ENCODE data around the gene DTWD1.
"Not testable (repeated sequence)": the region's sequence is repeated elsewhere in the genome, so short reads cannot be mapped to it uniquely, and the experiment has no call there.

DTWD1 gene, protein sequence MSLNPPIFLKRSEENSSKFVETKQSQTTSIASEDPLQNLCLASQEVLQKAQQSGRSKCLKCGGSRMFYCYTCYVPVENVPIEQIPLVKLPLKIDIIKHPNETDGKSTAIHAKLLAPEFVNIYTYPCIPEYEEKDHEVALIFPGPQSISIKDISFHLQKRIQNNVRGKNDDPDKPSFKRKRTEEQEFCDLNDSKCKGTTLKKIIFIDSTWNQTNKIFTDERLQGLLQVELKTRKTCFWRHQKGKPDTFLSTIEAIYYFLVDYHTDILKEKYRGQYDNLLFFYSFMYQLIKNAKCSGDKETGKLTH

DNA sequence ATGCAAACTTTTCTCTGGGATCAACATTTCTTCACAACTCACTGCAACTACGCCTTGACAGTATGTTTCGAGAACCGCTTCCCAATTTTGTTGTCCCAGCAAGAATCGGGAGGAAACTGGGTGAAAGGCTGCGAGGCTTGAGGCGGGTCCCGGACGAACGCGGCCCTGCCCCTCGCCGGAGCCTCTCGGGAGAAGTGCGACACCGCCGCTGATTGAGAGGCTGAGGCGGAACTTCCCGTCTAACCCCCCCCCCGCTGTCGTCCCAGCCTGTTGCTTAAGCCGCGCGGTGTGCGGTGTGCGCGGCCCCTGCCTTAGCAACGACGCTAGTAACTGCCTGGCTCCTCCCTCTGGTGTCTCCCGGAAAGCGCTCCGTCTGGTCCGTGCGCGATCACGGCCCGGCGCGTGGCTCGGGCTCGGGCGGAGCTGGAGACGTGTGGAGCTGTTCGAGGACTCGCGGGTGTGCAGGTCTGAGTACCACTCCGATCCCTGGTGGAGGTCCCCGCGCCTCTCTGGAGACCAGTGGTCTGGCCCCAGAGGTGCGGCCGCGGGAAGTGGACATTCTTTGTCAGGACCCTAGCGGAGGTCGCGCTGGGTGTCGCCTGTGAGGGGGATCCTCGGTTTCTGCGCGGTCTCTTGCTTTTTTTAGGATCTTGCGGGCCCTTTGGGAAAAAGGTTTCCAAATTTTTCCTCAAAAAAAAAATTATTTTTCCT lies at the start of gene DTWD1, which contains the start of gene FAM227B:
DTWD1 (plus strand) TSS at position 391 of the 711 bp plus-strand sequence. CDS start 4,120 bp downstream, outside the sequence.
FAM227B (minus strand) TSS at position 161 of the 711 bp plus-strand sequence. CDS start 5,647 bp downstream, outside the sequence.
- DNase-seq: peak; percentile 96

DNA sequence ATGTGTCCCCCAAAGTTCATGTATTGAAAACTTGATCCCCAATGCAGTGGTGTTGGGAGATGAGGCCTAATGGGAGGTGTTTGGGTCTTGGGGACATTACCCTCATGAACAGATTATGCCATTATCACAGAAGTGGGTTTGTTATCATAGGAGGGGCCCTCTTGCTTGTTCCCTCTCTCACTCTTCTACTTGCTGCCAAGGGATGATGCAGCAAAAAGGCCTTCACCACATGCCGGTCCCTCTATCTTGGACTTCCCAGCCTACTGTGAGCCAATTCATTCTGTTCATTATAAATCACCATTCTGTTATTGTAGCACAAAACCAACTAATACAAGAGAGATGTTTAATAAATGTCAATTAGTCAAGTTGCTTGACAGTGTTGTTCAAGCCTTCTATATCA lies 47.4 kb upstream of the DTWD1 start:
- DNase-seq: no peak

DNA sequence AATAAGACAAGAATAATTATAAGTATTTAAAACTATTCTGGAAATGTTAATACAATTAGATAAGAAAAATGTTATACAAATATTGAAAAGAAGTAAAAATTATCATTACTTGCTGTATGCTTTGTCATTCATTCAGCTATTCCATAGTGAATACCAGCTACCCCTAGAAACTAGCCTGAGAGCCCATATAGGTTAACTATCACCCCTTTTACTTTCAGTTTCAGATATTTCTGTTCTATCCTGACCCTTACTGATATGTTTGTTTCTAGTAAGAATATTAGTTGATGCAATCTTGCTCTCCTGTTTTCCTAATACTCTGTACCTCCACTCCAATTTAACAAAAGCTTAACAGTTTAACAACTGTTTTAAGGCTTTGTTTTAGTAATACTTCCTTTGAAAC lies 31.8 kb upstream of the DTWD1 start:
- no peak for DNase-seq

DNA sequence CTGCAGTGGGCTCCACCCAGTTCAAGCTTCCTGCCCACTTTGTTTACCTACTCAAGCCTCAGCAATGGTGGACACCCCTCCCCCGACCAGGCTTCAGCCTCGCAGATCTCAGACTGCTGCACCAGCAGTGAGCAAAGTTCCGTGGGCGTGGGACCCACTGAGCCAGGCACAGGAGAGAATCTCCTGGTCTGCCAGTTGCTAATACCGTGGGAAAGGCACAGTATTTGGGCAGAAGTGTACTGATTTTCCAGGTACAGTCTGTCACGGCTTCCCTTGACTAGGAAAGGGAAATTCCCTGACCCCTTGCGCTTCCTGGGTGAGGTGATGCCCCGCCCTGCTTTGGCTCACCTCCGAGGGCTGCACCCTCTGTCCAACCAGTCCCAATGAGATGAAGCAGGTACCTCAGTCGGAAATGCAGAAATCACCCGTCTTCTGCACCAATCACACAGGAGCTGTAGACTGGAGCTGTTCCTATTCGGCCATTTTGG lies 28.0 kb upstream of the DTWD1 start:
- not testable (repeated sequence) for DNase-seq

DNA sequence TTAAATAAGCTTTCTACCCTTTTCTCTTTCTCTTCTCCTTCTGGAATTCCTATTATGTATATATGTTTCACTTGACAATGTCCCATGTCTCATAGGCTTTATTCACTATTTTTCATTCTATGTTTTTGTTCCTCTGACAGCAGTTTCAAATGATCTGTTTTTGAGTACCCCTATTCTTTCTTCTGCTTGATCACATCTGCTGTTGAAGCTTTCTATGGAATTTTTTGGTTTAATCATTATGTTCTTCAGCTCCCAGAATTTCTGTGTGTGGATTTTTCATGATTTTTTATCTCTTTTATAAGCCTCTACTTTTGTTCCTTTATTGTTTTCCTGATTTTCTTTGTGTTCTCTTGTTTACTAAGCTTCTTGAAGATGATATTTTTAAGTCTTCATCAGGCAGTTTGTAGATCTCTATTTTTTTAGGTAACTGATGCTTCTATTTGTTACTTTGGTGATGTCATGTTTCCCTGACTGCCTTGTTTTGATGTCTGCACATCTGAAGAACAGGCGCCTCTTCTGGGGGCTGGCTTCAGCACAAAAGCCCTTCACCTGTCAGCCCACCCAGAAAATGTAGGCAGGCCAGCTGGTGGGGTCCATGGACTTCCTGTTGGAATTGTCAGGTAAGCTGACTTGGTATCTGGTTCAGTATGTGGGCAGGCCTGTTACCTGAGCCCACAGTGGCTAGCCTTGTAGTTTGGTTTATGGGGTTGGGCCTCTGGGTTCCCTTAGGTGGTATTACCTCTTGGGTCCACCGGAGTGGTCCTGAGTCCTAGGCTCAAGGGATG lies 16.0 kb upstream of the DTWD1 start:
- DNase-seq: no peak

DNA sequence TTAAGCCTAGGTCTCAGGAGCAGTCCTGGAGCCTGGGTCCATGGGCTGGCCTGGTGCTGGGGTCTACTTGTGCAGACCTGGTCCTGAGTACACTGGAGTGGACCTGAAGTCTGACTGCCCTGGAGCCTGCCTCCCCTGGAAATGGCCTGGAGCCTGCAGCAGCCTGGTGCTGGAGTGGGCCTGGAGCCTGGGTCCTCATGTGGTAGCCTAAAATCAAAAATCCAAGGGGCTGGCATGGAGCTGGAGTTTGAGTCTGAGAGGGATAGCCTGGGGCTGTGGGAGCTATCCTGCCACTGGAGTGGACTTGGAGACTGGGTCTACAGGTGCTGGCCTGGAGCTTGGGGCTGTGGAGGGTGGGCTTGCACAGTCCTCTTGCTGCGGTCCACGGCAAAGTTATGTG lies 15.3 kb upstream of the DTWD1 start:
- DNase-seq: no peak

DNA sequence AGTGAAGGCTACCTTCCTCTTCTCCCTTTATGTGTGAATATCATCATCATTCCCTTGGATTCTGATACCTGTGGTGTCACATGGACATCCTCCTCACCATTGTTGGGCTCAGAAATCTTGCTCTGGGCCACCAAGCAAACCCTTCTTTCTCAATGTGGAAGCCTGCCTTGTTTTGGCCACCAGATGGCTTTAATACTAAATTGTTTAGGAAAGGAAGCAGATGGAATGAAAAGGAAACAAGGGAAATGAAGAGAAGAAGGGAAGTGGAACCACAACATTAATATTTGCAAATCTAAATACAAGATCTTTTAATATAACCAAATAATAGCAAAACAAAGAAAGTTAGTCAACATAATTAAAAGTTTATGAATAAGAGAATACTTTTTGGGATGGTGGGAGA lies 14.3 kb upstream of the DTWD1 start:
- no peak for DNase-seq

DNA sequence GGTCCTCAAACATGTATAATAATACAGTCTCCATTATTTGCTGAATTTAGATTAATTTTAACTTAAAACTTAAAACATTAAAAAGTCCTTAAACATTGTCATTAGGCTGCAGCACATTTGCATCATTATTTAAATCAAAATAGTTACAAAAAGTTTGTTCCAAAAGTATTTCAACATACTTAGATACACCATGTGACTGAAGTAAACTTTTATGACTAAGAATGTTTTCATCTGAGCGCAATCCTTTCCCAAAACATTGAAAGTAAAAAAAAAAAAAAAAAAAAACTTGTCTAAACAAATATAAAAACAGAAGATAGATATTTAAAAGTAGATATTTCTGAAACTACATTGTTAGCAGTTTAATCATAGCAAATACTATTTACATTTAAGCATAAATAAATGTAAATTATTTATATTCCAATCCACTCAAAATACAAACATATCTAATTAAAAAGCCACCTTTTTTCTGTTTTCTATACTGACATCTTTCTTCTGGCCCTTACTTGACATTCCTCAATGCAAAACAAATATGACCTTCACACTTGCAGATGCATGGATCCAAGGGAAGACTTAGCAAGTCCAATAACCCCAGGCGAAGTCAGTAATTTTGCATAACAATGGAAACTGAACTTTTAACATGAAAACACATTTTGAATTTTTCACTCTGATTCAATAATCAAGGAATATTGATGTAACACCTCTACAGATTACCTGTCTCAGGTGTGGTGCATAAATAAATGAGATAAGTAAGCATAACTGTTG lies 10.5 kb upstream of the DTWD1 start:
- no peak for DNase-seq

DNA sequence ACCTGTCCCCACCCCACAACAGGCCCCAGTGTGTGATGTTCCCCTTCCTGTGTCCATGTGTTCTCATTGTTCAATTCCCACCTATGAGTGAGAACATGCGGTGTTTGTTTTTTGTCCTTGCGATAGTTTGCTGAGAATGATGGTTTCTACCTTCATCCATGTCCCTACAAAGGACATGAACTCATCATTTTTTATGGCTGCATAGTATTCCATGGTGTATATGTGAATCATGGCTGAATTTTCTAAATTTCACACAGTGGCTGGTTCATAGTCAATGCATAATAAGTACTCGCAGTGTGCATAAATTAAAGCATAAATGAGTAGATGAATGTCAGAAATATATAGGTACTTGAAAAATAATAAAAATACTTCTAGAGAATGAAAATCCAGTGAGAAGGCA lies 8.6 kb upstream of the DTWD1 start:
- not testable (repeated sequence) for DNase-seq

DNA sequence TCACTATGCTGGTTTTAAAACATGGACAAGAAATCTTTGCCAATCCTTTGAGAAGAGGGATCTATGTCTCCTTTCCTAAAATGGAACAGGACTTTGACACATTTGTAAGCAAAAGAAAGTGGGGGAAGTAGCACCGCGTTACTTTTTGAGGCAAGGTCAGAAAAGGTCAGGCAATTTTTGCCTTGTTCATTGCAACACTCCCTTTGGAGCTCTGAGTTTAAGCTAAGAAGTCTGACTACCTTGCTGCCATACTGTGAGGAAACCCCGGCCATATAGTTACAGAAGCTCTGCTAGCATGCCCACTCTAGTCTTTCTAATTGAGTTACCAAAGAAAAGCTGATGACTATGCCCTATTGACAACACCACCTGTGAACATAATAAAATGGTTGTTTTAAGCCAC lies 1.6 kb upstream of the DTWD1 start:
- DNase-seq: no peak

DNA sequence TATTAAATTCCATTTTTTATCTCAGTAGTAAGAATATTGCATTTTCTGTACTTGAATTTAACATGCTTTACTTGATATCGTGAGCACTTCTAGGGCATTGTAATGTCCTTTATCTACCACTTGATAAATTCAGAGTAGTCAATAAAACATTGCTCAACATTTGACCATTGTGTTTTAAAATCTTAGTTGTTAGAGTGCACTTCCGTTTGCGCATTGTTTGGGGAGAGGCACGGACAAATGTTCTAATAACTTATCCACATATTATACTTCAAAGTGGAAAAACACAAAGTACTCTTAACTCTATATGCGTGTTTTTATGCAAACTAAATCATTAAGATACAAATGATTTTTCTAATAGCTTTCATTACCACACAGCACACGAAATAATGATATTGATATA lies 649 bp upstream of the DTWD1 start:
- no peak for DNase-seq

DNA sequence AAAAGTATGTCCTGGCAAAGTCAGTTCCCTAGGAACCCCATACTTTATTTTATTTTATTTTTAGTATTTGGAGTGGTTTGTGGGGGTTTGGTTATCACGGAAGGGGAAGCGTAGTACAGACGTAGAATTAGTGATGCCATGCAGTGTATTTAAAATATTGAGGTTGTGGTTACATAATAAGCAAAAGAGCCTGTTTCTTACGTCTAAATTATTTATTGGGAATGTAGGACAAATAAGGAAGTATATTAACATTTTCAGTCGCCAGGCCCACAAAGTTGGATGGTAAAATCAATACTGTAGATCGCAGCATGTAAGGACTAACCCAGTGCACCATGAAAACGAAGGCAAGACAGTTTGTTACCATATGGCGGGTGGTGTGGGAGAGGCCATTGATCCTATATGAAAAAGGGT lies 558 bp downstream of the DTWD1 start:
- no peak for DNase-seq

DNA sequence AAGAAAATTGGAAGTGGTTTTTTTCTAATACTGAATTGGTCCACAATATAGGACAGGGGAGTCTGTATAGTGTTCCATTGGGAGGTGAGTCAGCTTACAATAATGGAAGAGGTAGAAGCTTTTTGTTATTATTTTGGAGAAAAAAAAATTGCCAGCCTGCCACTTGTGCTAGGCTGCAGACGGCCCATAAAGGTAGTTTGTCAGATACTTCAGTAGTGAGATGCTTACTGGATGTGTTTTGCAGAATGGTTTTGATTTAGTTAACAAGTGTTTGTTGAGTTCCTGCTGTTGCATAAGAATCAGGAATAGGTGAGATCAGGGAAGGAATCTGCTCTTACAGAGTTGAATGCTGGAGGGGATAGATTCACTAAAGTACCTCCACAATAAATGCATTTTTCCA lies 1.0 kb downstream of the DTWD1 start:
- no peak for DNase-seq

DNA sequence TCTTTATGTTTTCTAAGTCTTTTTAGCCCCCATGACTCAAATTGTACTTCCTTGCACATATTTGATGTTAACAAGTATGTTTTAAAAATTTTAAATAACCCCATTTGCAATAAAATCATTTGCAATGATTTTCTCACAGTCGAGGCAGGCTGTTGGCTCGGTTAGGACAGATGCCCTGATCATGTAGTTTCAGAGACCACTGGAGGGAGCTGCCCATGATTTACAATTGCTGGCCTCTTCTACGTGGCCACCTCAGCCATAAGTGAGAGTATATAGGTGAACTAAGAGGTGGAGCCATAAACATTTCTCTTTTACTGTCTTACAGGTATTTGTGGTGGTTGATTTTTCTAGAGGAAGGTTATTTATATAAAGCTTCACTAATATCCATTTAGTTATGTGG lies 1.7 kb downstream of the DTWD1 start:
- no peak for DNase-seq

DNA sequence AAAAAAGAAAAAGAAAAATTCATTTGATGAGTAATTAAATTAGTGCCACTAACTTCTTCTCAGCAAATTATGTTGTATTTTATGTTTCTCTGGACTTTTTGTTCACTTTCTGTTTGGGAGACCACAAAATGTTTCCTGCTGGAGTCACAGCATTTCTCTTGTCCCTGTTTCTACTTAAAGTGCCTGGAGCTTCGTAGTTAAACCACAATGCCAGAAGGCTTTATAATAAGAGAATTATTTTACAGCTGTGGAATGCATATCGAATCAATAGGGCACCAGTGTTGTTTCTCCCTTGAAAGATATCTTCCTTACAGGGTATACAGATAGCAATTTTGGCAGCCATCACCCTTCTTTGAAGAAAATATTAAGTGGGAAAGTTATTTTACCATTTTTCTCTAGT lies 3.2 kb downstream of the DTWD1 start:
- DNase-seq: no peak

DNA sequence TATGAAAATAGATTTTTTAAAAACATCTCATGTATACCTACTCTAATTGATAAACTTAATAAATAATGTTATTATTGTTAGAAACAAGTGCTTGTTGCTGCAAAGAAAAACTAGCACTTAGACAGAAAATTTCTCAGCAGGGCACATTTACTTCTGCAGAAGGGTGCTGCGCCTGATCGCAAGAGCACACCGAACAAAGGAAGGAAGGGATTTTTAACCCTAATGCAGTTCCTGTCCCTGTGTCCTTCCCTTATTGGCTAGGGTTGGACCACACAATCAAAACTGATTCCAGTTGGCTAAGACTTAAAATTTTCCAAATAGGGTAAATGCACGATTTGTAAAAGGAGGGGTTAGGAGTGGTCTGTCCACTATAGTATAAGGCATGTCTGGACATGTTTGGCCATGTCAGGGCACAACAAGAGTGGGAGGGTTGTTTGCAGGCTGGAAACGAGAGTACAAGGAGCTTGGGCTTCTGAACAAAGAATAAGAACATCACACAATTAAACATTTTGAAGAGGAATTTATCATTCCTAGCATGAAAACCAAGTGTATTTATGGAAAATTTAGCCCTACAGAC lies 4.7 kb downstream of the DTWD1 start:
- DNase-seq: no peak

DNA sequence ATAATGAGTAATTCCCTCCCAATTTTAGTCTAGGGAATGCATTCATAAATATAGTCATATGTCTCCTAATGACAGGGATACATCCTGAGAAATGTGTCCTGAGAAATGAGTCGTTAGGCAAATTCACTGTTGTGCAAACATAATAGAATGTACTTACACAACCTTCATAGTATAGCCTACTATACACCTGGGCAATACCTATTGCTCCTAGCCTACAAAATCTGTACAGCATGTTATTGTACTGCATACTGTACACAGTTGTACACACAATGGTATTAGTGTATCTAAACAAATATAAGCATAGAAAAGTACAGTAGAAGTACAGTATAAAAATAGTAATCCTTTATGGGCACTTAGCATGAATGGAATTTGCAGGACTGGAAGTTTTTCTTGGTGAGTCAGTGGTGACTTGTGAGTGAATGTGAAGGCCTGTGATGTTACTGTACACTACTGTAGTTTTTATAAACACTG lies 6.6 kb downstream of the DTWD1 start:
- DNase-seq: no peak

DNA sequence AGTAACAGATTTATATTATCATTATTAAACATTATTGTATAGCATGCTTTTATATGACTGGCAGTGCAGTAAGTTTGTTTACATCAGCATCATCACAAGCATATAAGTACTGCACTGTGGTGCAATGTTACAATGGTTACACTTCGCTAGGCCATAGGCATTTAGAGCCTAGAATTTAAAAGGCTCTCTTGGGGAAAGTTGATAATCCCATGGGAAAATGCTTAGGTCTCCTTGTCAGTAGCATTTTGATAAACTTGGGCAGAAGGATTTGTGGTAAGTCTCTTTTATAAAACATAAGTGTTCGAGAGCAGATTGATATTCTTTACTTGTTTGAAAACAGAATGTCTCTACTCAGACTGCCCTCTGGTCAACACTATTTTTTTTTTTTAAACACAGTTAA lies 7.5 kb downstream of the DTWD1 start:
- no peak for DNase-seq

DNA sequence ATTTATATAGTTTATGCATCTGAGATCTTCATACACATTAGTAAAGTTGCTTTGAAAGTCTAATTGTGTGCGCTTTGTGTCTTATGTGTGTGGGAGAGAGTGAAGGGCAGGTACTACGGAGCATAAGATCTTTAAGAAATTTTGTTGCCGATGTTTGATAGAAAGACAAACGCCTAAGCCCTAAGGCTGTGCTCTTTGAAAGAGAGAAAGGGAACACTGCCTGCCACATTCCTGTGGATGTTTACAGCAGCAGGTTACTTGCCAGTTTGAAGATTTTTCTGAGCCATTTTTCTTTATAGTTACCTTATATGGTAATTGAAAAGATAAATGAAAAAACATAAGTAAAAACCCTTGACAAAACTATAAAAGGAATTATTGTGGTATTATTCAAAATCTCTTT lies 17.0 kb downstream of the DTWD1 start:
- DNase-seq: no peak

DNA sequence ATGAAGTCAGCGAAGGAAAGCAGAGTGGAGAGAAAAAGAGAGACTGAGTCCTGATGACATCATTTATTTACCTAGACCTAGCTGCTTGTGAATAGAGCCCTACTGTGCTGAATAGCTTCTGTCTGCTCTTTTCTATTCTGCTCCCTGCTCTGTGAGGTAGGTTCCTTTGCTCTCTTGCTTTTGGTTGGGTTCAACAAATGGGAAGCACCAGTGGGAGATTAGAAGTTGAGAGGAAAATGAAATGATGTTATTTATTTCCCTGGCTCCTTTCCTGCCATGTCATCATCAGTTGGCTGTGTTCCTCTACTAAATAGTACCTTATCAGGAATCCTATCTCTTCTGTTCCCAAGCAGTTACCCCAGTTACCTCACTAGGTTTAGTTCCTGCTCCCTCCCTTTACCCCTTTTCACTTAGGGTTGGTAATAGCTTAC lies 23.5 kb downstream of the DTWD1 start:
- no peak for DNase-seq

DNA sequence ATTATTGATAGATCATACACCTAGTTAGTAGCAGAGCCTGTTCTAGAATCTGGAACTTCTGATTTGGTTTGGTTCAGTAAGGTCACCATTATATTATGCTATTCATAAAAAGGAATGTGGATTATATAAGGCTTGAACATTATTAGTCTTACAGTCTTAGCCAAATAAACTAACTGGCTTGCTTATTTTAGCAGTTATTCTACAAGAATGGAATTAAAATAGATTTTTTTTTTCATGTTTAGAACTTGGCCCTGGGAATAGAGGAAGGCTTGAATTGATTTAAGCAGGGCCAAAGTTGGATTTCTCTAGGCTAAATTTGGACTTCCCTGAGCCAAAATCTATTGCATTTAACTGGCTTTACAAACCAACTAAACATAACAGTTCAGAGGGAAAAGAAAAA lies 24.4 kb downstream of the DTWD1 start:
- DNase-seq: no peak

DNA sequence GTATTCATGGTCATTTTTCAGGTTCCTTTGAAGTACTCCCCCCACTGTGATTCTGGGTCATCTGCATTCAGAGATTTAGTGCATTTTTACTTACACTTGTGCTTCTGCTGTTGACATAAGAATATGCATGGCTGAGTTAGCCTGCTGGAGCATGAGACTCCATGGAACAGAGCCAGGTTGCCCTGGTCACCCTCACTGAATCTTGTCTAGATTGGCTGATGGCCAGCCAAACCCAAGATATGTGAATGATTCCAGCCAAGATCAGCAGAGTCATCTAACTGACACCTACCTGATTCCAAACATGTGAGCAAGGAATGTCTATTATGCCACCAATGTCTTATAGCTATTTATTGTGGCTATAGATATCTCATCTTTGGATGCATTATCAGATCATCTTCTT lies 25.1 kb downstream of the DTWD1 start:
- DNase-seq: no peak
